AG04450 (cell line): Measurements from ENCODE around the gene DPP10. TPM values are rescaled to one million over a fixed set of nuclear protein-coding genes. Genes with fewer than 3 reads are reported as not detected.

ENCODE experiments used
- CTCF ChIA-PET: fragments of 300-600, 350-600 bp; formaldehyde crosslinking; extraction: SDS; loops from one replicate; lab custom pipeline; 2022; ENCODE audit warnings: antibody characterized with exemption, inconsistent platforms; lab: Charles Lee
- POLR2A ChIA-PET: fragments of 350-600 bp; formaldehyde crosslinking; extraction: SDS; loops from one replicate; lab custom pipeline; 2021; ENCODE audit warnings: antibody characterized with exemption, inconsistent platforms; lab: Yijun Ruan, JAX
- DNase-seq: peaks from one replicate; pipeline ENCODE4 v3.0.0-alpha.2; 2011; ENCODE audit warnings: low read depth, low spot score
- H3K27ac ChIP-seq: one replicate; pipeline ENCODE4 v1.5.1; 2012; ENCODE audit warnings: low read depth, low read length, control low read depth
- H3K27me3 ChIP-seq: one replicate; pipeline ENCODE4 v1.6.0; 2012; ENCODE audit warnings: low read length; ENCODE audit not compliant: control insufficient read depth, insufficient read depth
- H3K4me3 ChIP-seq: 2 replicates; pipeline ENCODE4 v1.5.1; 2011; ENCODE audit warnings: mild to moderate bottlenecking, low read depth, low read length, control low read depth
- H3K9me3 ChIP-seq: 2 replicates; pipeline ENCODE4 v1.5.1; 2012; ENCODE audit warnings: low read length; ENCODE audit not compliant: control insufficient read depth, insufficient read depth
- CTCF ChIP-seq: IDR thresholded peaks from 2 replicates; pipeline ENCODE4 v1.5.1; 2011; ENCODE audit warnings: low read depth, low read length, control low read depth, inconsistent platforms
- polyA plus RNA-seq: library from polyadenylated mRNA; depleted of rRNA; stranded (reverse); fragments of >200 nt; gene quantifications from 2 replicates; pipeline ENCODE4 v1.2.3, GENCODE V29; 2011

The DPP10 gene
- polyA plus RNA-seq, 1 experiment, result not detected

- Histone ChIP-seq H3K27me3 (no peaks in the 10 kb centered on the region), H3K9me3 (peaks cover 2% of the 10 kb centered on the region; the same call in 1 of the 2 replicates), H3K27ac (no peak overlapping the region), H3K4me3 (no peak overlapping the region)
- no peak for TF ChIP-seq CTCF
- DNase-seq, result no peak
- ChIA-PET CTCF (no interaction called here), POLR2A (no interaction called here)
Measured at GRCh38 chr2:114789989-114790388, 347.5 kb downstream of the DPP10 start.

GRCh38 chr2:114797540-114797939 lies 355.1 kb downstream of the DPP10 start:
- POLR2A ChIA-PET, result no interaction called here
- H3K4me3 ChIP-seq, result no peak overlapping the region
- no peak for DNase-seq

GRCh38 chr2:114797942-114798341 lies 355.5 kb downstream of the DPP10 start:
- no peak for TF ChIP-seq CTCF
- ChIA-PET CTCF (no interaction called here), POLR2A (no interaction called here)
- H3K9me3 ChIP-seq, result no peaks in the 10 kb centered on the region
- no peak overlapping the region for H3K4me3 ChIP-seq
- DNase-seq, result no peak
- no peaks in the 10 kb centered on the region for H3K27me3 ChIP-seq
- no peak overlapping the region for H3K27ac ChIP-seq

More at GRCh38 chr2:114797540-114797939, 355.1 kb downstream of the DPP10 start:
- Histone ChIP-seq H3K27me3 (no peaks in the 10 kb centered on the region), H3K27ac (no peak overlapping the region), H3K9me3 (no peaks in the 10 kb centered on the region; the same call in 1 of the 2 replicates)
- CTCF ChIA-PET, result no interaction called here
- no peak for TF ChIP-seq CTCF

GRCh38 chr2:114800371-114800770 lies 357.9 kb downstream of the DPP10 start:
- H3K27me3 ChIP-seq, result no peaks in the 10 kb centered on the region
- POLR2A ChIA-PET, result no interaction called here

GRCh38 chr2:114805195-114805594 lies 362.8 kb downstream of the DPP10 start:
- CTCF ChIA-PET, result no interaction called here
- Histone ChIP-seq H3K27me3 (no peaks in the 10 kb centered on the region), H3K4me3 (no peak overlapping the region), H3K27ac (no peak overlapping the region), H3K9me3 (peaks cover 6% of the 10 kb centered on the region)
- DNase-seq, result no peak
- POLR2A ChIA-PET, result no interaction called here
- no peak for TF ChIP-seq CTCF

More at GRCh38 chr2:114800371-114800770, 357.9 kb downstream of the DPP10 start:
- no peak for DNase-seq
- TF ChIP-seq CTCF, result no peak
- Histone ChIP-seq H3K27ac (no peak overlapping the region), H3K9me3 (peaks cover 6% of the 10 kb centered on the region), H3K4me3 (no peak overlapping the region)
- CTCF ChIA-PET, result no interaction called here
